GM12873 (cell line): ENCODE data around the gene RYR3.

Experiments used
- TF ChIP-seq, protein P1 (sequence below): IDR thresholded peaks from 2 replicates; pipeline ENCODE4 v1.5.1; 2012; ENCODE audit warnings: low read depth, mild to moderate bottlenecking, moderate library complexity, low read length, control low read depth; ENCODE audit not compliant: insufficient read depth; ENCODE audit errors: missing control alignments

RYR3 gene

GRCh38 chr15:33473714-33474113 is 162.9 kb downstream of the RYR3 start:
- TF ChIP-seq, protein P1, sequence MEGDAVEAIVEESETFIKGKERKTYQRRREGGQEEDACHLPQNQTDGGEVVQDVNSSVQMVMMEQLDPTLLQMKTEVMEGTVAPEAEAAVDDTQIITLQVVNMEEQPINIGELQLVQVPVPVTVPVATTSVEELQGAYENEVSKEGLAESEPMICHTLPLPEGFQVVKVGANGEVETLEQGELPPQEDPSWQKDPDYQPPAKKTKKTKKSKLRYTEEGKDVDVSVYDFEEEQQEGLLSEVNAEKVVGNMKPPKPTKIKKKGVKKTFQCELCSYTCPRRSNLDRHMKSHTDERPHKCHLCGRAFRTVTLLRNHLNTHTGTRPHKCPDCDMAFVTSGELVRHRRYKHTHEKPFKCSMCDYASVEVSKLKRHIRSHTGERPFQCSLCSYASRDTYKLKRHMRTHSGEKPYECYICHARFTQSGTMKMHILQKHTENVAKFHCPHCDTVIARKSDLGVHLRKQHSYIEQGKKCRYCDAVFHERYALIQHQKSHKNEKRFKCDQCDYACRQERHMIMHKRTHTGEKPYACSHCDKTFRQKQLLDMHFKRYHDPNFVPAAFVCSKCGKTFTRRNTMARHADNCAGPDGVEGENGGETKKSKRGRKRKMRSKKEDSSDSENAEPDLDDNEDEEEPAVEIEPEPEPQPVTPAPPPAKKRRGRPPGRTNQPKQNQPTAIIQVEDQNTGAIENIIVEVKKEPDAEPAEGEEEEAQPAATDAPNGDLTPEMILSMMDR, result no peak

GRCh38 chr15:33476076-33476475 is 165.3 kb downstream of the RYR3 start:
- TF ChIP-seq, protein P1, result no peak

GRCh38 chr15:33476908-33477307 is 166.1 kb downstream of the RYR3 start:
- TF ChIP-seq, protein P1, result no peak

DNA sequence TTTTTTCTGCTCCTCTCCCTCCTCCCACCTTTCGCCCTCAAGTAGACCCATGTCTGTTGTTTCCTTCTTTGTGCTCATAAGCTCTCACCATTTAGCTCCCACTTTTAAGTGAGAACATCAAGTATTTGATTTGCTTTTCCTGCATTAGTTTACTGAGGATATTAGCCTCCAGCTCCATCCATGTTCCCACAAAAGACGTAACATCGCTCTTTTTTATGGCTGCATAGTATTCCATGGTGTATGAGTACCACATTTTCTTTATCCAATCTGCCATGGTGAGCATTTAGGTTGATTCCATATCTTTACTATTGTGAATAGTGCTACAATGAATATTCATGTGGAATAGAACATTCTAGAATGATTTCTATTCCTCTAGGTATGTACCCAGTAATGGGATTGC is 178.6 kb downstream of the RYR3 start:
- TF ChIP-seq, protein P1, result no peak

GRCh38 chr15:33490703-33491102 is 179.9 kb downstream of the RYR3 start:
- TF ChIP-seq, protein P1, result no peak

GRCh38 chr15:33492434-33493052 is 181.8 kb downstream of the RYR3 start:
- TF ChIP-seq, protein P1, result no peak

DNA sequence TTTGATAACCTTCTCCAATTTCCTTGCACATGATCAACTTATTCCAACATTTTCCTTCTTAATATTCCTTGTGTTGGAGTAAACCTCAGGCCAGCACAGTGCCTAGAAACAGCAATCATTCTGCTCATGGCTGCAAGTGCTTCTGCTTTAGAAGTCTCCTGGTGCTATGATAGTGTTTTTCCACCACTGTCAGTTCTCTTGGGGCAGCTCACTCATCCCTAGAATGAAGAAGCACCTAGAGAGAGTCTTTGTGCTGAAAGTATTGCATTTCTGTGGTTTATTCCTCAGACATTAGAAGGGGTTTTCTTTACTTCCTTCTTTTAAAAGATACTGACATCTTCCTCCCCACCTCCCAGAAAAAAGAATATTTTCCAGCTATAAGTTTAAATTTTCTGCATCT is 183.5 kb downstream of the RYR3 start:
- TF ChIP-seq, protein P1, result no peak
